HEK293 (cell line): ENCODE results near the gene ING5.
A peak's percentile ranks its signal among the peaks of the same experiment; 100 is the strongest.

Experiments used
- FEZF1 ChIP-seq: fragments of 450-650 bp; formaldehyde crosslinking; IDR thresholded peaks from 2 replicates; pipeline ENCODE4 v1.5.1; 2016; ENCODE audit warnings: missing biosample characterization, missing genetic modification characterization
- GLIS1 ChIP-seq: fragments of 450-650 bp; formaldehyde crosslinking; IDR thresholded peaks from 2 replicates; pipeline ENCODE4 v1.5.1; 2016; ENCODE audit warnings: missing biosample characterization, missing genetic modification characterization
- SCRT1 ChIP-seq: fragments of 450-650 bp; formaldehyde crosslinking; IDR thresholded peaks from 2 replicates; pipeline ENCODE4 v1.5.1; 2016; ENCODE audit warnings: missing biosample characterization, missing genetic modification characterization, borderline replicate concordance
- SETDB1 ChIP-seq: IDR thresholded peaks from one replicate; pipeline ENCODE4 v1.6.1; 2017; ENCODE audit warnings: mild to moderate bottlenecking, low read length, moderate library complexity, mixed read lengths; ENCODE audit not compliant: insufficient read length
- SP2 ChIP-seq: fragments of 450-650 bp; formaldehyde crosslinking; IDR thresholded peaks from 2 replicates; pipeline ENCODE4 v1.5.1; 2016; ENCODE audit warnings: missing biosample characterization, missing genetic modification characterization
- ZBTB7A ChIP-seq: fragments of 450-650 bp; formaldehyde crosslinking; IDR thresholded peaks from 2 replicates; pipeline ENCODE4 v1.5.1; 2016; ENCODE audit warnings: low read depth, missing biosample characterization, missing genetic modification characterization
- ZEB2 ChIP-seq: fragments of 450-650 bp; formaldehyde crosslinking; IDR thresholded peaks from 2 replicates; pipeline ENCODE4 v1.5.1; 2016; ENCODE audit warnings: missing biosample characterization, missing genetic modification characterization
- ZFHX2 ChIP-seq: fragments of 450-650 bp; formaldehyde crosslinking; conservative IDR thresholded peaks from 2 replicates; pipeline ENCODE4 v1.5.1; 2016; ENCODE audit warnings: missing biosample characterization, missing genetic modification characterization
- ZNF10 ChIP-seq: fragments of 450-650 bp; formaldehyde crosslinking; IDR thresholded peaks from 2 replicates; pipeline ENCODE4 v1.5.1; 2017; ENCODE audit warnings: missing biosample characterization, missing genetic modification characterization
- ZNF121 ChIP-seq: fragments of 450-650 bp; formaldehyde crosslinking; IDR thresholded peaks from 2 replicates; pipeline ENCODE4 v1.5.1; 2016; ENCODE audit warnings: missing biosample characterization, missing genetic modification characterization
- ZNF274 ChIP-seq, 2 experiments: fragments of 200-500 bp in 1 of 2; fragments of 450-650 bp in 1 of 2; sonication (Bioruptor generic) in 1 of 2; formaldehyde crosslinking in 1 of 2; IDR thresholded peaks; 2 replicates each; pipeline versions ENCODE4 v1.5.1 to v1.6.1; 2014 to 2016; ENCODE audit warnings: borderline replicate concordance in 1 of 2, inconsistent platforms in 1 of 2, low read length in 1 of 2, missing biosample characterization in 1 of 2, missing genetic modification characterization in 1 of 2
- ZNF335 ChIP-seq: fragments of 450-650 bp; formaldehyde crosslinking; conservative IDR thresholded peaks from 2 replicates; pipeline ENCODE4 v1.5.1; 2016; ENCODE audit warnings: missing biosample characterization, missing genetic modification characterization
- ZNF366 ChIP-seq: fragments of 450-650 bp; formaldehyde crosslinking; conservative IDR thresholded peaks from 2 replicates; pipeline ENCODE4 v1.5.1; 2016; ENCODE audit warnings: missing biosample characterization, missing genetic modification characterization
- ZNF521 ChIP-seq: fragments of 450-650 bp; formaldehyde crosslinking; IDR thresholded peaks from 2 replicates; pipeline ENCODE4 v1.5.1; 2017; ENCODE audit warnings: missing biosample characterization, mild to moderate bottlenecking, missing genetic modification characterization
- ZNF530 ChIP-seq: fragments of 450-650 bp; formaldehyde crosslinking; IDR thresholded peaks from 2 replicates; pipeline ENCODE4 v1.5.1; 2016; ENCODE audit warnings: low read depth, missing biosample characterization, missing genetic modification characterization
- ZNF596 ChIP-seq: fragments of 450-650 bp; IDR thresholded peaks from 2 replicates; pipeline ENCODE4 v1.5.0; 2018; ENCODE audit warnings: missing biosample characterization, mild to moderate bottlenecking, missing genetic modification characterization, moderate library complexity
- ZNF776 ChIP-seq: fragments of 450-650 bp; formaldehyde crosslinking; IDR thresholded peaks from 2 replicates; pipeline ENCODE4 v1.5.0; 2017; ENCODE audit warnings: missing biosample characterization, missing genetic modification characterization, borderline replicate concordance
- ZNF785 ChIP-seq: fragments of 450-650 bp; formaldehyde crosslinking; IDR thresholded peaks from 2 replicates; pipeline ENCODE4 v1.5.1; 2016; ENCODE audit warnings: missing biosample characterization, missing genetic modification characterization
- TF ChIP-seq, protein P1 (sequence below): fragments of 450-650 bp; formaldehyde crosslinking; IDR thresholded peaks from 2 replicates; pipeline ENCODE4 v1.5.1; 2016; ENCODE audit warnings: missing biosample characterization, missing genetic modification characterization
- TF ChIP-seq, protein P2 (sequence below): fragments of 450-650 bp; formaldehyde crosslinking; IDR thresholded peaks from 2 replicates; pipeline ENCODE4 v1.5.1; 2016; ENCODE audit warnings: missing biosample characterization, missing genetic modification characterization
- TF ChIP-seq, protein P3 (sequence below): fragments of 450-650 bp; formaldehyde crosslinking; IDR thresholded peaks from 2 replicates; pipeline ENCODE4 v1.5.1; 2016; ENCODE audit warnings: missing biosample characterization, missing genetic modification characterization
- TF ChIP-seq, protein P4 (sequence below): sonication (generic); formaldehyde crosslinking; IDR thresholded peaks from 2 replicates; pipeline ENCODE4 v1.8.1; 2022; ENCODE audit warnings: mild to moderate bottlenecking, moderate library complexity, missing genetic modification reagents
- TF ChIP-seq, protein P5 (sequence below): fragments of 450-650 bp; formaldehyde crosslinking; IDR thresholded peaks from 2 replicates; pipeline ENCODE4 v1.5.1; 2016; ENCODE audit warnings: missing biosample characterization, missing genetic modification characterization
- TF ChIP-seq, protein P6 (sequence below): fragments of 450-650 bp; formaldehyde crosslinking; IDR thresholded peaks from 2 replicates; pipeline ENCODE4 v1.5.1; 2016; ENCODE audit warnings: missing biosample characterization, missing genetic modification characterization, borderline replicate concordance
- TF ChIP-seq, protein P7 (sequence below): fragments of 450-650 bp; formaldehyde crosslinking; IDR thresholded peaks from 2 replicates; pipeline ENCODE4; 2016; ENCODE audit warnings: missing biosample characterization, missing genetic modification characterization

The ING5 gene

DNA sequence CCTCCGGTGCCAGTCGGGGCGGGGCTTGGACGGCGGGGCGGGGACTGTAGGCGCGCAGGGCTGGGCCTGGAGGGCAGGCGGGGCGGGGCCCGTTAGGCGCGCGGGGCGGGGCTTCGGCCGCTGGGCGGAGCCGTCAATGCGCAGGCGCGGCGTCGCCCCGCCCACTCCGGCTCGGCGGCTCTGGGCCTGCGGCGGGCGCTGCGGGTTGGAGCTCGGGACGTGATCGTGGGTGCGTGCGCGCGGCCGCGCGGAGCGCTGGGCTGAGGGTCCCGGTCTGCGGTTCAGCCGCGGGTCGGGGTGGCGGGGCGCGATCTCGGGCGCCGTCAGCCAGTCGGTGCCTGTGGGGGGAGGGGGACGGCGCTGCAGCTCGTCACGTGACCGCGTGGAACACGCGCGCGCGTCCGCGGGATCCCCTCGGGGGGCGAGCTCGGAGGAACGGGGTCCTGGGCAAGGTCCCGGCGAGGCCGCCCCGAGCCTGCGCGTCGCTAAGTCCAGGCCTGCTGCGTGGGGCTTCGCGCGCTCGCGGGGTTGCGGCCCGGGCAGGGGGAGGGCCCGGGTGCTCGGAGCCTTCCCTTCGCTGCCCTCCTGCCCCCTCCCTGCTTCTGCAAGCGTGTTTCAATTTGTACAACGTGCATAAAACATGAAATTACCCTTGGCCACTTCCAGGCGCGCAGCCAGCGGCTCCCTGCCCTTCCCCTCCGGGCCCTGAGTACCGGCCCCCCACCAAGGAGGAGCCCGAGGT, 32.8 kb downstream of the ING5 start, which contains the start of gene D2HGDH (continued):
- TF ChIP-seq ZBTB7A (tag by site-specific recombination) (peak; percentile 43; the same call in 1 of the 2 replicates), ZEB2 (tag by site-specific recombination) (no peak), FEZF1 (peak; percentile 79), GLIS1 (peak; percentile 70), ZNF776 (tag by site-specific recombination) (no peak), ZNF530 (tag by site-specific recombination) (no peak), SP2 (tag by site-specific recombination) (no peak; the same call in 1 of the 2 replicates), SCRT1 (tag by site-specific recombination) (no peak), ZNF335 (tag by site-specific recombination) (peak; percentile 77), ZNF366 (no peak), ZNF521 (tag by site-specific recombination) (no peak), ZFHX2 (tag by site-specific recombination) (no peak), ZNF121 (0 out of 2 replicates have a peak, but pooled peaks have one; percentile 13), SETDB1 (no peak), ZNF10 (tag by site-specific recombination) (no peak), ZNF274 (IDR thresholded peaks at IDR 0.05; ENCODE audit: low read length) (no peak), ZNF274 (tag by site-specific recombination; IDR thresholded peaks at IDR 0.05; ENCODE audit: borderline replicate concordance) (no peak), ZNF785 (no peak), ZNF596 (tag by site-specific recombination) (peak; percentile 13; the same call in 1 of the 2 replicates)
- TF ChIP-seq, protein P1, sequence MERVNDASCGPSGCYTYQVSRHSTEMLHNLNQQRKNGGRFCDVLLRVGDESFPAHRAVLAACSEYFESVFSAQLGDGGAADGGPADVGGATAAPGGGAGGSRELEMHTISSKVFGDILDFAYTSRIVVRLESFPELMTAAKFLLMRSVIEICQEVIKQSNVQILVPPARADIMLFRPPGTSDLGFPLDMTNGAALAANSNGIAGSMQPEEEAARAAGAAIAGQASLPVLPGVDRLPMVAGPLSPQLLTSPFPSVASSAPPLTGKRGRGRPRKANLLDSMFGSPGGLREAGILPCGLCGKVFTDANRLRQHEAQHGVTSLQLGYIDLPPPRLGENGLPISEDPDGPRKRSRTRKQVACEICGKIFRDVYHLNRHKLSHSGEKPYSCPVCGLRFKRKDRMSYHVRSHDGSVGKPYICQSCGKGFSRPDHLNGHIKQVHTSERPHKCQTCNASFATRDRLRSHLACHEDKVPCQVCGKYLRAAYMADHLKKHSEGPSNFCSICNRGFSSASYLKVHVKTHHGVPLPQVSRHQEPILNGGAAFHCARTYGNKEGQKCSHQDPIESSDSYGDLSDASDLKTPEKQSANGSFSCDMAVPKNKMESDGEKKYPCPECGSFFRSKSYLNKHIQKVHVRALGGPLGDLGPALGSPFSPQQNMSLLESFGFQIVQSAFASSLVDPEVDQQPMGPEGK (tag by site-specific recombination): no peak
- TF ChIP-seq, protein P2, sequence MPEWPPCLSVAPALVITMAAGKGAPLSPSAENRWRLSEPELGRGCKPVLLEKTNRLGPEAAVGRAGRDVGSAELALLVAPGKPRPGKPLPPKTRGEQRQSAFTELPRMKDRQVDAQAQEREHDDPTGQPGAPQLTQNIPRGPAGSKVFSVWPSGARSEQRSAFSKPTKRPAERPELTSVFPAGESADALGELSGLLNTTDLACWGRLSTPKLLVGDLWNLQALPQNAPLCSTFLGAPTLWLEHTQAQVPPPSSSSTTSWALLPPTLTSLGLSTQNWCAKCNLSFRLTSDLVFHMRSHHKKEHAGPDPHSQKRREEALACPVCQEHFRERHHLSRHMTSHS: no peak
- TF ChIP-seq, protein P3, sequence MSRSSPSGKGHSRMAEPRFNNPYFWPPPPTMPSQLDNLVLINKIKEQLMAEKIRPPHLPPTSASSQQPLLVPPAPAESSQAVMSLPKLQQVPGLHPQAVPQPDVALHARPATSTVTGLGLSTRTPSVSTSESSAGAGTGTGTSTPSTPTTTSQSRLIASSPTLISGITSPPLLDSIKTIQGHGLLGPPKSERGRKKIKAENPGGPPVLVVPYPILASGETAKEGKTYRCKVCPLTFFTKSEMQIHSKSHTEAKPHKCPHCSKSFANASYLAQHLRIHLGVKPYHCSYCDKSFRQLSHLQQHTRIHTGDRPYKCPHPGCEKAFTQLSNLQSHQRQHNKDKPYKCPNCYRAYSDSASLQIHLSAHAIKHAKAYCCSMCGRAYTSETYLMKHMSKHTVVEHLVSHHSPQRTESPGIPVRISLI (tag by site-specific recombination): no peak
- TF ChIP-seq, protein P4, sequence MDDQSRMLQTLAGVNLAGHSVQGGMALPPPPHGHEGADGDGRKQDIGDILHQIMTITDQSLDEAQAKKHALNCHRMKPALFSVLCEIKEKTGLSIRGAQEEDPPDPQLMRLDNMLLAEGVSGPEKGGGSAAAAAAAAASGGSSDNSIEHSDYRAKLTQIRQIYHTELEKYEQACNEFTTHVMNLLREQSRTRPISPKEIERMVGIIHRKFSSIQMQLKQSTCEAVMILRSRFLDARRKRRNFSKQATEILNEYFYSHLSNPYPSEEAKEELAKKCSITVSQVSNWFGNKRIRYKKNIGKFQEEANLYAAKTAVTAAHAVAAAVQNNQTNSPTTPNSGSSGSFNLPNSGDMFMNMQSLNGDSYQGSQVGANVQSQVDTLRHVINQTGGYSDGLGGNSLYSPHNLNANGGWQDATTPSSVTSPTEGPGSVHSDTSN (CRISPR knock-in tag): peak; percentile 63
- TF ChIP-seq, protein P5, sequence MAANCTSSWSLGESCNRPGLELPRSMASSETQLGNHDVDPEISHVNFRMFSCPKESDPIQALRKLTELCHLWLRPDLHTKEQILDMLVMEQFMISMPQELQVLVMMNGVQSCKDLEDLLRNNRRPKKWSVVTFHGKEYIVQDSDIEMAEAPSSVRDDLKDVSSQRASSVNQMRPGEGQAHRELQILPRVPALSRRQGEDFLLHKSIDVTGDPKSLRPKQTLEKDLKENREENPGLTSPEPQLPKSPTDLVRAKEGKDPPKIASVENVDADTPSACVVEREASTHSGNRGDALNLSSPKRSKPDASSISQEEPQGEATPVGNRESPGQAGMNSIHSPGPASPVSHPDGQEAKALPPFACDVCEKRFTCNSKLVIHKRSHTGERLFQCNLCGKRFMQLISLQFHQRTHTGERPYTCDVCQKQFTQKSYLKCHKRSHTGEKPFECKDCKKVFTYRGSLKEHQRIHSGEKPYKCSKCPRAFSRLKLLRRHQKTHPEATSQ (tag by site-specific recombination): 0 out of 2 replicates have a peak, but pooled peaks have one; percentile 42
- TF ChIP-seq, protein P6, sequence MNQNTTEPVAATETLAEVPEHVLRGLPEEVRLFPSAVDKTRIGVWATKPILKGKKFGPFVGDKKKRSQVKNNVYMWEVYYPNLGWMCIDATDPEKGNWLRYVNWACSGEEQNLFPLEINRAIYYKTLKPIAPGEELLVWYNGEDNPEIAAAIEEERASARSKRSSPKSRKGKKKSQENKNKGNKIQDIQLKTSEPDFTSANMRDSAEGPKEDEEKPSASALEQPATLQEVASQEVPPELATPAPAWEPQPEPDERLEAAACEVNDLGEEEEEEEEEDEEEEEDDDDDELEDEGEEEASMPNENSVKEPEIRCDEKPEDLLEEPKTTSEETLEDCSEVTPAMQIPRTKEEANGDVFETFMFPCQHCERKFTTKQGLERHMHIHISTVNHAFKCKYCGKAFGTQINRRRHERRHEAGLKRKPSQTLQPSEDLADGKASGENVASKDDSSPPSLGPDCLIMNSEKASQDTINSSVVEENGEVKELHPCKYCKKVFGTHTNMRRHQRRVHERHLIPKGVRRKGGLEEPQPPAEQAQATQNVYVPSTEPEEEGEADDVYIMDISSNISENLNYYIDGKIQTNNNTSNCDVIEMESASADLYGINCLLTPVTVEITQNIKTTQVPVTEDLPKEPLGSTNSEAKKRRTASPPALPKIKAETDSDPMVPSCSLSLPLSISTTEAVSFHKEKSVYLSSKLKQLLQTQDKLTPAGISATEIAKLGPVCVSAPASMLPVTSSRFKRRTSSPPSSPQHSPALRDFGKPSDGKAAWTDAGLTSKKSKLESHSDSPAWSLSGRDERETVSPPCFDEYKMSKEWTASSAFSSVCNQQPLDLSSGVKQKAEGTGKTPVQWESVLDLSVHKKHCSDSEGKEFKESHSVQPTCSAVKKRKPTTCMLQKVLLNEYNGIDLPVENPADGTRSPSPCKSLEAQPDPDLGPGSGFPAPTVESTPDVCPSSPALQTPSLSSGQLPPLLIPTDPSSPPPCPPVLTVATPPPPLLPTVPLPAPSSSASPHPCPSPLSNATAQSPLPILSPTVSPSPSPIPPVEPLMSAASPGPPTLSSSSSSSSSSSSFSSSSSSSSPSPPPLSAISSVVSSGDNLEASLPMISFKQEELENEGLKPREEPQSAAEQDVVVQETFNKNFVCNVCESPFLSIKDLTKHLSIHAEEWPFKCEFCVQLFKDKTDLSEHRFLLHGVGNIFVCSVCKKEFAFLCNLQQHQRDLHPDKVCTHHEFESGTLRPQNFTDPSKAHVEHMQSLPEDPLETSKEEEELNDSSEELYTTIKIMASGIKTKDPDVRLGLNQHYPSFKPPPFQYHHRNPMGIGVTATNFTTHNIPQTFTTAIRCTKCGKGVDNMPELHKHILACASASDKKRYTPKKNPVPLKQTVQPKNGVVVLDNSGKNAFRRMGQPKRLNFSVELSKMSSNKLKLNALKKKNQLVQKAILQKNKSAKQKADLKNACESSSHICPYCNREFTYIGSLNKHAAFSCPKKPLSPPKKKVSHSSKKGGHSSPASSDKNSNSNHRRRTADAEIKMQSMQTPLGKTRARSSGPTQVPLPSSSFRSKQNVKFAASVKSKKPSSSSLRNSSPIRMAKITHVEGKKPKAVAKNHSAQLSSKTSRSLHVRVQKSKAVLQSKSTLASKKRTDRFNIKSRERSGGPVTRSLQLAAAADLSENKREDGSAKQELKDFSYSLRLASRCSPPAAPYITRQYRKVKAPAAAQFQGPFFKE (tag by site-specific recombination): no peak
- TF ChIP-seq, protein P7, sequence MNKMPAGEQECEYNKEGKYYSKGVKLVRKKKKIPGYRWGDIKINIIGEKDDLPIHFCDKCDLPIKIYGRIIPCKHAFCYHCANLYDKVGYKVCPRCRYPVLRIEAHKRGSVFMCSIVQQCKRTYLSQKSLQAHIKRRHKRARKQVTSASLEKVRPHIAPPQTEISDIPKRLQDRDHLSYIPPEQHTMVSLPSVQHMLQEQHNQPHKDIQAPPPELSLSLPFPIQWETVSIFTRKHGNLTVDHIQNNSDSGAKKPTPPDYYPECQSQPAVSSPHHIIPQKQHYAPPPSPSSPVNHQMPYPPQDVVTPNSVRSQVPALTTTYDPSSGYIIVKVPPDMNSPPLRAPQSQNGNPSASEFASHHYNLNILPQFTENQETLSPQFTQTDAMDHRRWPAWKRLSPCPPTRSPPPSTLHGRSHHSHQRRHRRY (tag by site-specific recombination): no peak
